CD4-positive, CD25-positive, alpha-beta regulatory T cell (primary cell): ENCODE measurements around the gene ZNF491. TPM values are rescaled to one million over a fixed set of nuclear protein-coding genes. Genes with fewer than 3 reads are reported as not detected.
"Not testable (repeated sequence)": the region's sequence is repeated elsewhere in the genome, so short reads cannot be mapped to it uniquely, and the experiment has no call there.

Experiments
- ATAC-seq, 2 donors: fragments of 150-1000 bp; cut with Tn5 transposase; one replicate each; pipeline ENCODE4 v1.10.0; 2021; ENCODE audit warnings: low read depth in 2 of 2, moderate number of reproducible peaks in 2 of 2, moderate library complexity in 1 of 2
- DNase-seq, 3 donors: peaks; one replicate each; pipeline versions ENCODE4 v3.0.0 to v3.0.0-alpha.2; 2012 to 2022; ENCODE audit warnings: mixed read lengths in 1 of 3
- H3K27ac ChIP-seq: one replicate; pipeline ENCODE4 v1.7.0; 2013; ENCODE audit warnings: mild to moderate bottlenecking, low read length; ENCODE audit not compliant: insufficient read depth, poor library complexity, severe bottlenecking
- H3K27me3 ChIP-seq: one replicate; pipeline ENCODE4 v1.7.0; 2013; ENCODE audit warnings: low read length; ENCODE audit not compliant: control insufficient read depth, insufficient read depth
- H3K36me3 ChIP-seq: one replicate; pipeline ENCODE4 v1.7.0; 2013; ENCODE audit warnings: mild to moderate bottlenecking, low read length, moderate library complexity; ENCODE audit not compliant: control insufficient read depth, insufficient read depth
- H3K4me1 ChIP-seq: 2 replicates; pipeline ENCODE4 v1.7.0; 2013; ENCODE audit warnings: mild to moderate bottlenecking, low read length; ENCODE audit not compliant: insufficient read depth, control insufficient read depth, poor library complexity, severe bottlenecking
- H3K4me3 ChIP-seq: one replicate; pipeline ENCODE4 v1.7.0; 2013; ENCODE audit warnings: low read depth, mild to moderate bottlenecking, low read length, moderate library complexity
- H3K9me3 ChIP-seq, 2 experiments: 1 replicate in 1 of 2; 2 replicates in 1 of 2; pipeline ENCODE4 v1.7.0; 2013; ENCODE audit warnings: low read length in 2 of 2, mild to moderate bottlenecking in 1 of 2, moderate library complexity in 1 of 2; ENCODE audit not compliant: control insufficient read depth in 2 of 2
- H3K27ac Mint-ChIP-seq, 3 donors: one replicate each; pipeline ENCODE4 v1.8.0; 2020 to 2022; ENCODE audit warnings: mild to moderate bottlenecking in 3 of 3, mixed read lengths in 3 of 3, moderate library complexity in 2 of 3
- H3K27me3 Mint-ChIP-seq: one replicate; pipeline ENCODE4 v1.8.0; 2022; ENCODE audit warnings: mild to moderate bottlenecking, mixed read lengths
- H3K36me3 Mint-ChIP-seq: one replicate; pipeline ENCODE4 v1.8.0; 2020; ENCODE audit warnings: mixed read lengths
- H3K4me1 Mint-ChIP-seq, 4 donors: one replicate each; pipeline ENCODE4 v1.8.0; 2020 to 2022; ENCODE audit warnings: mixed read lengths in 4 of 4, mild to moderate bottlenecking in 1 of 4
- H3K4me3 Mint-ChIP-seq, 4 donors: one replicate each; pipeline ENCODE4 v1.8.0; 2020 to 2022; ENCODE audit warnings: mild to moderate bottlenecking in 4 of 4, mixed read lengths in 4 of 4, moderate library complexity in 3 of 4
- H3K9me3 Mint-ChIP-seq, 7 donors: one replicate each; pipeline ENCODE4 v1.8.0; 2020 to 2022; ENCODE audit warnings: mixed read lengths in 7 of 7, mild to moderate bottlenecking in 3 of 7, moderate library complexity in 2 of 7
- polyA plus RNA-seq, 4 donors: library from polyadenylated mRNA; unstranded; fragments of 300-500 nt; fragmentation: Illumina TruSeq; gene quantifications; one replicate each; pipeline ENCODE4 v1.2.3, GENCODE V29; 2021
- total RNA-seq: library from RNA; stranded (reverse); gene quantifications from one replicate; pipeline ENCODE4 v1.2.3, GENCODE V29; 2022

Gene ZNF491
- total and polyA plus RNA-seq, 5 donors from 2014 or later: 0.10 to 0.86 (median 0.62) TPM; not detected in 2

- no peak overlapping the region for H3K4me3 ChIP-seq
- no peaks in the 10 kb centered on the region for H3K36me3 ChIP-seq
- no peak overlapping the region for H3K27ac ChIP-seq
- H3K9me3 ChIP-seq: no peaks in the 10 kb centered on the region
- Mint-ChIP-seq H3K27ac (no peak overlapping the region), H3K4me1 (peaks cover 3 to 20% (median 11%) of the 10 kb centered on the region in 4 donors), H3K4me3 (peak overlapping the region in 1 of 4 donors; percentile 43), H3K36me3 (peaks cover under 1% of the 10 kb centered on the region), H3K9me3 (peaks cover 2 to 18% (median 4%) of the 10 kb centered on the region in 7 donors), H3K27me3 (peaks cover 11% of the 10 kb centered on the region)
- H3K27me3 ChIP-seq: peaks cover 4% of the 10 kb centered on the region
- no peak for DNase-seq
- ATAC-seq: no peak
- H3K4me1 ChIP-seq: peaks cover 20% of the 10 kb centered on the region
These were observed 34.7 kb upstream of the ZNF491 start for GRCh38 chr19:11763611-11764010.

GRCh38 chr19:11766597-11767591 is 31.4 kb upstream of the ZNF491 start, which contains the start of gene ZNF441:
Gene ZNF441 (plus strand): TSS chr19:11767000. CDS start chr19:11767194, 194 bp downstream.
- peaks cover 7% of the 10 kb centered on the region for H3K27me3 Mint-ChIP-seq
- peak; percentile 93 to 96 for ATAC-seq
- H3K36me3 Mint-ChIP-seq: peaks cover 22% of the 10 kb centered on the region
- peaks cover 4% of the 10 kb centered on the region for H3K27me3 ChIP-seq
- peak; percentile 72 to 95 (median 85) for DNase-seq
- H3K4me3 Mint-ChIP-seq: peak within 1 kb of the TSS; percentile 96 to 98 (median 97)
- H3K36me3 ChIP-seq: no peaks in the 10 kb centered on the region
- H3K9me3 Mint-ChIP-seq: peaks cover 4 to 34% (median 13%) of the 10 kb centered on the region in 7 donors
- H3K27ac ChIP-seq: peak within 1 kb of the TSS; percentile 68
- H3K9me3 ChIP-seq: peaks cover 17% of the 10 kb centered on the region in 2 experiments
- peaks cover 8 to 28% (median 16%) of the 10 kb centered on the region in 4 donors for H3K4me1 Mint-ChIP-seq
- peak within 1 kb of the TSS; percentile 81 for H3K4me3 ChIP-seq
- H3K4me1 ChIP-seq: peaks cover 21% of the 10 kb centered on the region
- H3K27ac Mint-ChIP-seq: peak within 1 kb of the TSS; percentile 92 to 96 (median 96)

- H3K36me3 Mint-ChIP-seq: peaks cover 27% of the 10 kb centered on the region
- peak overlapping the region; percentile 95 to 98 (median 97) for H3K4me3 Mint-ChIP-seq
- Histone ChIP-seq H3K27me3 (peaks cover 4% of the 10 kb centered on the region), H3K4me1 (peaks cover 21% of the 10 kb centered on the region), H3K4me3 (peak overlapping the region; percentile 60), H3K27ac (peak overlapping the region; percentile 68), H3K9me3 (peaks cover 19 to 25% of the 10 kb centered on the region in 2 experiments), H3K36me3 (no peaks in the 10 kb centered on the region)
- peaks cover 7% of the 10 kb centered on the region for H3K27me3 Mint-ChIP-seq
- peaks cover 8 to 28% (median 16%) of the 10 kb centered on the region in 4 donors for H3K4me1 Mint-ChIP-seq
- H3K9me3 Mint-ChIP-seq: peaks cover 4 to 40% (median 13%) of the 10 kb centered on the region in 7 donors
- H3K27ac Mint-ChIP-seq: peak overlapping the region; percentile 78 to 96 (median 92)
- ATAC-seq (no peak), DNase-seq (peak in 2 of 3 donors; percentile 9 to 31)
These were observed 30.6 kb upstream of the ZNF491 start for GRCh38 chr19:11767633-11768133.

GRCh38 chr19:11769995-11770394 is 28.3 kb upstream of the ZNF491 start:
- H3K27me3 Mint-ChIP-seq: no peaks in the 10 kb centered on the region
- ATAC-seq: no peak
- Histone ChIP-seq H3K4me1 (peaks cover 21% of the 10 kb centered on the region), H3K27ac (no peak overlapping the region), H3K4me3 (no peak overlapping the region), H3K27me3 (no peaks in the 10 kb centered on the region), H3K9me3 (peaks cover 38 to 47% of the 10 kb centered on the region in 2 experiments), H3K36me3 (no peaks in the 10 kb centered on the region)
- peaks cover 0 to 56% (median 20%) of the 10 kb centered on the region in 7 donors for H3K9me3 Mint-ChIP-seq
- peaks cover 10 to 28% (median 22%) of the 10 kb centered on the region in 4 donors for H3K4me1 Mint-ChIP-seq
- H3K27ac Mint-ChIP-seq: peak overlapping the region in 1 of 3 donors; percentile 44
- no peak for DNase-seq
- peaks cover 43% of the 10 kb centered on the region for H3K36me3 Mint-ChIP-seq
- peak overlapping the region in 1 of 4 donors; percentile 14 for H3K4me3 Mint-ChIP-seq

GRCh38 chr19:11771520-11771919 is 26.8 kb upstream of the ZNF491 start:
- not testable (repeated sequence) for H3K27ac Mint-ChIP-seq, DNase-seq

GRCh38 chr19:11776669-11777068 is 21.7 kb upstream of the ZNF491 start:
- H3K9me3 Mint-ChIP-seq: peaks cover 0 to 85% (median 40%) of the 10 kb centered on the region in 7 donors

More at GRCh38 chr19:11771520-11771919, 26.8 kb upstream of the ZNF491 start:
- not testable (repeated sequence) for H3K27me3 ChIP-seq, H3K36me3 ChIP-seq, H3K27me3 Mint-ChIP-seq, H3K4me3 ChIP-seq, H3K4me3 Mint-ChIP-seq, ATAC-seq, H3K27ac ChIP-seq
- H3K4me1 ChIP-seq: peaks cover 17% of the 10 kb centered on the region
- H3K9me3 ChIP-seq: peaks cover 48 to 62% of the 10 kb centered on the region in 2 experiments
- peaks cover 10 to 27% (median 21%) of the 10 kb centered on the region in 4 donors for H3K4me1 Mint-ChIP-seq
- peaks cover 0 to 70% (median 29%) of the 10 kb centered on the region in 7 donors for H3K9me3 Mint-ChIP-seq
- H3K36me3 Mint-ChIP-seq: peaks cover 52% of the 10 kb centered on the region

GRCh38 chr19:11780431-11781020 is 17.8 kb upstream of the ZNF491 start:
- H3K36me3 Mint-ChIP-seq: peaks cover 53% of the 10 kb centered on the region
- no peak overlapping the region for H3K4me3 Mint-ChIP-seq
- H3K4me1 Mint-ChIP-seq: no peaks in the 10 kb centered on the region
- Histone ChIP-seq H3K4me1 (no peaks in the 10 kb centered on the region), H3K36me3 (peaks cover 50% of the 10 kb centered on the region), H3K9me3 (peaks cover 80 to 96% of the 10 kb centered on the region in 2 experiments), H3K27ac (no peak overlapping the region), H3K27me3 (no peaks in the 10 kb centered on the region), H3K4me3 (peak overlapping the region; percentile 11)
- H3K27me3 Mint-ChIP-seq: no peaks in the 10 kb centered on the region
- peaks cover 0 to 80% (median 37%) of the 10 kb centered on the region in 7 donors for H3K9me3 Mint-ChIP-seq
- ATAC-seq: no peak
- DNase-seq: no peak
- no peak overlapping the region for H3K27ac Mint-ChIP-seq

More at GRCh38 chr19:11776669-11777068, 21.7 kb upstream of the ZNF491 start:
- DNase-seq, H3K27ac Mint-ChIP-seq, H3K4me1 Mint-ChIP-seq, H3K4me1 ChIP-seq, ATAC-seq, H3K4me3 ChIP-seq, H3K27me3 Mint-ChIP-seq, H3K27me3 ChIP-seq, H3K27ac ChIP-seq: not testable (repeated sequence)
- Histone ChIP-seq H3K36me3 (peaks cover 50% of the 10 kb centered on the region), H3K9me3 (peaks cover 73 to 94% of the 10 kb centered on the region in 2 experiments)
- peak overlapping the region in 1 of 4 donors; percentile 27 for H3K4me3 Mint-ChIP-seq
- H3K36me3 Mint-ChIP-seq: peaks cover 67% of the 10 kb centered on the region
